Upper lobe of right lung (tissue), 1 donor: ENCODE measurements around the gene OR10H3. TPM values are rescaled to one million over a fixed set of nuclear protein-coding genes. Genes with fewer than 3 reads are reported as not detected.

Experiments
- ATAC-seq: fragments of 200-7000 bp; cut with Tn5 transposase; one replicate; pipeline ENCODE4 v1.9.1; 2020; ENCODE audit warnings: mild to moderate bottlenecking, moderate library complexity
- DNase-seq: peaks from one replicate; pipeline ENCODE4 v3.0.0-alpha.2; 2020
- H3K27ac ChIP-seq: fragments of 200-600 bp; one replicate; pipeline ENCODE4 v1.8.0; 2022
- H3K27me3 ChIP-seq: fragments of 200-600 bp; one replicate; pipeline ENCODE4 v1.8.0; 2022; ENCODE audit warnings: mild to moderate bottlenecking
- H3K36me3 ChIP-seq: fragments of 200-600 bp; one replicate; pipeline ENCODE4 v1.8.0; 2022
- H3K4me1 ChIP-seq: fragments of 200-600 bp; one replicate; pipeline ENCODE4 v1.8.0; 2022
- H3K4me3 ChIP-seq: fragments of 200-600 bp; one replicate; pipeline ENCODE4 v1.8.0; 2022; ENCODE audit warnings: mild to moderate bottlenecking
- H3K9me3 ChIP-seq: fragments of 200-600 bp; one replicate; pipeline ENCODE4 v1.8.0; 2022
- intact Hi-C: fragments of 100-400 bp; cut with DNase I; formaldehyde crosslinking; loops from one replicate; pipeline ENCODE4 v1.11.0; 2022
- long read RNA-seq: library from polyadenylated mRNA; unstranded; transcript quantifications from one replicate; pipeline ENCODE4 v2.0.0, GENCODE V29; 2021
- total RNA-seq: library from RNA; stranded (reverse); fragmentation: NEBNext Ultra II Directional; extraction: Animal tissue kit (Norgen Biotek cat#: 25700); gene quantifications from one replicate; pipeline ENCODE4 v1.2.1, GENCODE V29; 2021
- TF ChIP-seq, protein P1 (sequence below): fragments of 200-600 bp; IDR thresholded peaks from one replicate; pipeline ENCODE4 v1.8.0; 2022; ENCODE audit warnings: antibody characterized with exemption
- donor health status: DM: no; HTN: yes; CAD: no; lungs with severe emphysema.

The OR10H3 gene, protein sequence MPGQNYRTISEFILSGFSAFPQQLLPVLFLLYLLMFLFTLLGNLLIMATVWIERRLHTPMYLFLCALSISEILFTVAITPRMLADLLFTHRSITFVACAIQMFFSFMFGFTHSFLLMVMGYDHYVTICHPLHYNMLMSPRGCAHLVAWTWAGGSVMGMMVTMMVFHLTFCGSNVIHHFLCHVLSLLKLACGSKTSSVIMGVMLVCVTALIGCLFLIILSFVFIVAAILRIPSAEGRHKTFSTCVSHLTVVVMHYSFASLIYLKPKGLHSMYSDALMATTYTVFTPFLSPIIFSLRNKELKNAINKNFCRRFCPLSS
- not detected for total RNA-seq
- long read RNA-seq: 0 reads

DNA sequence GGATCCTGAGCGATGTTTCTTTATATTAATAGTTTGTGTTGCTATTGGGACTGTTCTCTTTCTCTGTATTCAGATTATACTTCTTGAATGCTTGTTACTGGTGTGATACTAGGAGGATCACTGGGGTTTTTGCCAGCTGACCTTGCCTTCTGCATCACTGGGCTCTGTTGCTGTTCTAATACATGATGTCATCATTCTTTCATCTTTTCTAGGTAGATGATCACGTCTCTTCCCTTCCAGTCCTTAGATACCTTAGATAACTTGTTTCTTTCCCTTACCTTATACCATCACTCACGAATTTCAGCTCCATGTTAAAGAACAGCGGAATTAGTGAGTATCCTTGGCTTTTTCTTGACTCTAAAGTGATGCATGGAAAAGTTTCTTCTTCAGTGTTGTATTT lies at the start of gene OR10H3:
OR10H3 (plus strand) TSS at position 264 of the 400 bp plus-strand sequence. CDS start 3,408 bp downstream, outside the sequence.
- intact Hi-C loops: no loop called here
- Histone ChIP-seq H3K4me3 (no peak within 1 kb of the TSS), H3K4me1 (no peaks in the 10 kb centered on the region), H3K27me3 (no peaks in the 10 kb centered on the region), H3K9me3 (no peaks in the 10 kb centered on the region), H3K27ac (no peak within 1 kb of the TSS), H3K36me3 (no peaks in the 10 kb centered on the region)
- TF ChIP-seq, protein P1, sequence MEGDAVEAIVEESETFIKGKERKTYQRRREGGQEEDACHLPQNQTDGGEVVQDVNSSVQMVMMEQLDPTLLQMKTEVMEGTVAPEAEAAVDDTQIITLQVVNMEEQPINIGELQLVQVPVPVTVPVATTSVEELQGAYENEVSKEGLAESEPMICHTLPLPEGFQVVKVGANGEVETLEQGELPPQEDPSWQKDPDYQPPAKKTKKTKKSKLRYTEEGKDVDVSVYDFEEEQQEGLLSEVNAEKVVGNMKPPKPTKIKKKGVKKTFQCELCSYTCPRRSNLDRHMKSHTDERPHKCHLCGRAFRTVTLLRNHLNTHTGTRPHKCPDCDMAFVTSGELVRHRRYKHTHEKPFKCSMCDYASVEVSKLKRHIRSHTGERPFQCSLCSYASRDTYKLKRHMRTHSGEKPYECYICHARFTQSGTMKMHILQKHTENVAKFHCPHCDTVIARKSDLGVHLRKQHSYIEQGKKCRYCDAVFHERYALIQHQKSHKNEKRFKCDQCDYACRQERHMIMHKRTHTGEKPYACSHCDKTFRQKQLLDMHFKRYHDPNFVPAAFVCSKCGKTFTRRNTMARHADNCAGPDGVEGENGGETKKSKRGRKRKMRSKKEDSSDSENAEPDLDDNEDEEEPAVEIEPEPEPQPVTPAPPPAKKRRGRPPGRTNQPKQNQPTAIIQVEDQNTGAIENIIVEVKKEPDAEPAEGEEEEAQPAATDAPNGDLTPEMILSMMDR: no peak
- ATAC-seq (no peak), DNase-seq (no peak)

DNA sequence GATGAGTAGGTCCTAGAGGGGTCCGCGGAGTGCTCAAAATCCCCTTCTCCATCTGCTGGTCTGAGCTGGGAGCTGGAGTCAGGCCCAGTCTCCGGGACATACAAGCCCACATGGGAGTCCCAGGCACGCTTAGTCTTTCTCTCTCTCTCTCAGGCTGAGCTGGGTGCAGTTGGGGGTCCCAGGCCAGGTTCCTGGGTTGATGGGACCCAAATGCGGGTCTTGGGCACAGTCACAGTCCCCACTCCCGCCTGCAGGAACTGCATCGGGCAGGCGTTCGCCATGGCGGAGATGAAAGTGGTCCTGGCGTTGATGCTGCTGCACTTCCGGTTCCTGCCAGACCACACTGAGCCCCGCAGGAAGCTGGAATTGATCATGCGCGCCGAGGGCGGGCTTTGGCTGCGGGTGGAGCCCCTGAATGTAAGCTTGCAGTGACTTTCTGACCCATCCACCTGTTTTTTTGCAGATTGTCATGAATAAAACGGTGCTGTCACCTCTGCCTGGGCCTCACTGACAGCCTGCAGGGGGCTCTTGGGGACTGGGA lies 41.1 kb upstream of the OR10H3 start:
- no peak overlapping the region for H3K4me3 ChIP-seq
- H3K27me3 ChIP-seq: no peaks in the 10 kb centered on the region
- ATAC-seq (no peak), DNase-seq (no peak)
- peaks cover 5% of the 10 kb centered on the region for H3K9me3 ChIP-seq
- no peaks in the 10 kb centered on the region for H3K36me3 ChIP-seq
- no peaks in the 10 kb centered on the region for H3K4me1 ChIP-seq
- no peak overlapping the region for H3K27ac ChIP-seq
- TF ChIP-seq, protein P1: no peak
- intact Hi-C loops: no loop called here

- no peak for DNase-seq
- no peak overlapping the region for H3K4me3 ChIP-seq
- H3K27ac ChIP-seq: no peak overlapping the region
- no peak for ATAC-seq
- TF ChIP-seq, protein P1: no peak
- no peaks in the 10 kb centered on the region for H3K9me3 ChIP-seq
- H3K36me3 ChIP-seq: no peaks in the 10 kb centered on the region
- peaks cover 12% of the 10 kb centered on the region for H3K4me1 ChIP-seq
- H3K27me3 ChIP-seq: no peaks in the 10 kb centered on the region
- intact Hi-C loops: no loop called here
Observed at GRCh38 chr19:15701757-15702533, 35.8 kb upstream of the OR10H3 start.

- TF ChIP-seq, protein P1: no peak
- peaks cover 12% of the 10 kb centered on the region for H3K4me1 ChIP-seq
- H3K27ac ChIP-seq: no peak overlapping the region
- ATAC-seq: peak; percentile 68
- H3K4me3 ChIP-seq: no peak overlapping the region
- no peaks in the 10 kb centered on the region for H3K9me3 ChIP-seq
- intact Hi-C loops: no loop called here
- no peaks in the 10 kb centered on the region for H3K27me3 ChIP-seq
- peak; percentile 74 for DNase-seq
- H3K36me3 ChIP-seq: no peaks in the 10 kb centered on the region
Observed at GRCh38 chr19:15702534-15702930, 35.3 kb upstream of the OR10H3 start.

DNA sequence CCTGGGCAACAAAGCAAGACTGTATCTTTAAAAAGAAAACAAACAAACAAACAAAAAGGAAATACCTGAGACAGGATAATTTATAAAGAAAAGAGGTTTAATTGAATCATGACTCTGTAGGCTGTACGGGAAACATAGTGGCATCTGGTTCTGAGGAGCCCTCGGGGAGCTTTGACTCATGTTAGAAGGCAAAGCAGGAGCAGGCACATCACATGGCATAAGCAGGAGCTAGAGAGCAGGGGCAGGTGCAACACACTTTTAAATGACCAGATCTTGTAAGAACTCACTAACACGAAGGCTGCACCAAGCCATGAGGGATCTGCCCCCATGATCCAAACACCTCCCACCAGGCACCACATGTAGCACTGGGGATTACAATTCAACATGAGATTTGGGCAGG lies 23.1 kb upstream of the OR10H3 start:
- peaks cover 13% of the 10 kb centered on the region for H3K27me3 ChIP-seq
- no peaks in the 10 kb centered on the region for H3K9me3 ChIP-seq
- no peak for DNase-seq
- TF ChIP-seq, protein P1: no peak
- intact Hi-C loops: no loop called here
- H3K4me3 ChIP-seq: no peak overlapping the region
- H3K27ac ChIP-seq: no peak overlapping the region
- H3K36me3 ChIP-seq: no peaks in the 10 kb centered on the region
- no peak for ATAC-seq
- no peaks in the 10 kb centered on the region for H3K4me1 ChIP-seq
